Upper lobe of left lung (tissue), 4 donors: ENCODE results near the gene GLE1.

Experiments used
- EP300 ChIP-seq, 4 donors: sonication (generic); formaldehyde crosslinking; IDR thresholded peaks; one replicate each; pipeline ENCODE4 v1.5.1; 2017; ENCODE audit warnings: antibody characterized with exemption in 4 of 4, control low read depth in 2 of 4
- POLR2A ChIP-seq, 4 donors: fragments of 450-650 bp; IDR thresholded peaks; one replicate each; pipeline ENCODE4 v1.5.1; 2016 to 2017; ENCODE audit warnings: antibody characterized with exemption in 4 of 4, mild to moderate bottlenecking in 2 of 4
- TF ChIP-seq, protein P1 (sequence below), 6 experiments: fragments of 450-650 bp in 4 of 6; fragments of 200-600 bp in 2 of 6; sonication (generic) in 2 of 6; IDR thresholded peaks; one replicate each; pipeline ENCODE4 v1.5.1; 2016 to 2019; ENCODE audit warnings: antibody characterized with exemption in 6 of 6

DNA sequence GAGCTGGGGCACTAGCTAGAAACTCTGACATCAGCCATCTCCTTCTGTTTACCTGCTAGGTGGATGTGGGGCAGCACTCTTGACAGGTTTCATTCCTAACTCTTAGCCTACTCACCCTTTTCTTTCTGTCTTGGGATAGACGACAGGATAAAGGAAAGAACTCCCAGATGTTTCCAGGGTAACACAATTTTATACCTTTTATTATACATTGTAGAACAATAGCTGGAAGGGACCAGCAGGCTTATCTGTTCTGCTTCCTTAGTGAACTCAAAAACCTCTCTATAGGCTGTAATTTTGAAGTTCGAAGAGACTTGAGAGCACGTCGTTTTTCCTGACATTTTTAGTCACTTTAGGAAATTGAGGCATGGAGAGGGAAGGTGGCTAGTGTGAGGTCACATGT lies 61.1 kb downstream of the GLE1 start:
- no peak for TF ChIP-seq POLR2A (IDR thresholded peaks at IDR 0.05)
- TF ChIP-seq EP300 (IDR thresholded peaks at IDR 0.05) = no peak
- TF ChIP-seq, protein P1, sequence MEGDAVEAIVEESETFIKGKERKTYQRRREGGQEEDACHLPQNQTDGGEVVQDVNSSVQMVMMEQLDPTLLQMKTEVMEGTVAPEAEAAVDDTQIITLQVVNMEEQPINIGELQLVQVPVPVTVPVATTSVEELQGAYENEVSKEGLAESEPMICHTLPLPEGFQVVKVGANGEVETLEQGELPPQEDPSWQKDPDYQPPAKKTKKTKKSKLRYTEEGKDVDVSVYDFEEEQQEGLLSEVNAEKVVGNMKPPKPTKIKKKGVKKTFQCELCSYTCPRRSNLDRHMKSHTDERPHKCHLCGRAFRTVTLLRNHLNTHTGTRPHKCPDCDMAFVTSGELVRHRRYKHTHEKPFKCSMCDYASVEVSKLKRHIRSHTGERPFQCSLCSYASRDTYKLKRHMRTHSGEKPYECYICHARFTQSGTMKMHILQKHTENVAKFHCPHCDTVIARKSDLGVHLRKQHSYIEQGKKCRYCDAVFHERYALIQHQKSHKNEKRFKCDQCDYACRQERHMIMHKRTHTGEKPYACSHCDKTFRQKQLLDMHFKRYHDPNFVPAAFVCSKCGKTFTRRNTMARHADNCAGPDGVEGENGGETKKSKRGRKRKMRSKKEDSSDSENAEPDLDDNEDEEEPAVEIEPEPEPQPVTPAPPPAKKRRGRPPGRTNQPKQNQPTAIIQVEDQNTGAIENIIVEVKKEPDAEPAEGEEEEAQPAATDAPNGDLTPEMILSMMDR (IDR thresholded peaks at IDR 0.05) = no peak
